Lung (tissue), 12 donors: ENCODE data around the gene NPSR1. TPM values are rescaled to one million over a fixed set of nuclear protein-coding genes. Genes with fewer than 3 reads are reported as not detected.

Source experiments
- ATAC-seq: fragments of 200-7000 bp; cut with Tn5 transposase; one replicate; pipeline ENCODE4 v1.9.1; 2020; ENCODE audit warnings: moderate number of reproducible peaks; ENCODE audit not compliant: insufficient read depth, low FRiP score
- DNase-seq, 3 donors: peaks; one replicate each; pipeline ENCODE4 v3.0.0-alpha.2; 2013 to 2017
- H3K27ac ChIP-seq, 2 donors: one replicate each; pipeline ENCODE4 v1.5.1; 2013; ENCODE audit warnings: mild to moderate bottlenecking in 2 of 2, moderate library complexity in 2 of 2, control low read depth in 1 of 2, inconsistent platforms in 1 of 2, low read depth in 1 of 2, low read length in 1 of 2
- H3K27me3 ChIP-seq, 3 donors: one replicate each; pipeline ENCODE4 v1.5.1; 2013; ENCODE audit warnings: low read length in 2 of 3; ENCODE audit not compliant: control insufficient read depth in 3 of 3, insufficient read depth in 3 of 3
- H3K36me3 ChIP-seq, 4 donors: one replicate each; pipeline ENCODE4 v1.5.1; 2013; ENCODE audit warnings: low read length in 4 of 4, mild to moderate bottlenecking in 1 of 4, moderate library complexity in 1 of 4; ENCODE audit not compliant: control insufficient read depth in 4 of 4, insufficient read depth in 4 of 4
- H3K4me1 ChIP-seq, 5 donors: one replicate each; pipeline ENCODE4 v1.5.1; 2013; ENCODE audit warnings: low read length in 5 of 5, mild to moderate bottlenecking in 2 of 5, moderate library complexity in 1 of 5; ENCODE audit not compliant: control insufficient read depth in 5 of 5, insufficient read depth in 5 of 5
- H3K4me3 ChIP-seq: one replicate; pipeline ENCODE4 v1.5.1; 2013; ENCODE audit warnings: mild to moderate bottlenecking, control low read depth, moderate library complexity
- H3K9ac ChIP-seq, 2 donors: one replicate each; pipeline ENCODE4 v1.5.1; 2013; ENCODE audit warnings: low read length in 2 of 2, control low read depth in 1 of 2; ENCODE audit not compliant: insufficient read depth in 1 of 2
- H3K9me3 ChIP-seq, 4 donors: one replicate each; pipeline ENCODE4 v1.5.1; 2013; ENCODE audit warnings: low read length in 3 of 4, mild to moderate bottlenecking in 1 of 4, moderate library complexity in 1 of 4; ENCODE audit not compliant: control insufficient read depth in 4 of 4, insufficient read depth in 3 of 4
- WGBS, 2 donors: extraction: QIAGEN DNeasy Blood & Tissue Kit; methylation state at CpG; one replicate each; pipeline ENCODE4 v1.1.7; 2013; 5-methylcytosine and 5-hydroxymethylcytosine counted together
- polyA plus RNA-seq, 2 donors: library from polyadenylated mRNA; stranded (reverse); fragments of 200-250 nt; gene quantifications; one replicate each; pipeline ENCODE4 v1.2.1, GENCODE V29; 2013
- total RNA-seq, 2 donors: library from RNA; depleted of rRNA in 1 of 2; stranded (reverse); fragments of >200 nt in 1 of 2; gene quantifications; one replicate each; pipeline ENCODE4 v1.2.1, GENCODE V29; 2014 to 2021
- TF ChIP-seq, protein P1 (sequence below): IDR thresholded peaks from 2 replicates; pipeline ENCODE4 v1.5.1; 2012; ENCODE audit warnings: mild to moderate bottlenecking; ENCODE audit errors: control extremely low read depth, extremely low read depth
- donor health status: control.
- donor health status: control.
- donor health status: Bipolar disorder and iron deficiency.
- donor health status: healthy.
- donor health status: DM: yes; HTN: yes; CAD: no.

NPSR1 gene
- total and polyA plus RNA-seq, 4 donors: not detected

DNA sequence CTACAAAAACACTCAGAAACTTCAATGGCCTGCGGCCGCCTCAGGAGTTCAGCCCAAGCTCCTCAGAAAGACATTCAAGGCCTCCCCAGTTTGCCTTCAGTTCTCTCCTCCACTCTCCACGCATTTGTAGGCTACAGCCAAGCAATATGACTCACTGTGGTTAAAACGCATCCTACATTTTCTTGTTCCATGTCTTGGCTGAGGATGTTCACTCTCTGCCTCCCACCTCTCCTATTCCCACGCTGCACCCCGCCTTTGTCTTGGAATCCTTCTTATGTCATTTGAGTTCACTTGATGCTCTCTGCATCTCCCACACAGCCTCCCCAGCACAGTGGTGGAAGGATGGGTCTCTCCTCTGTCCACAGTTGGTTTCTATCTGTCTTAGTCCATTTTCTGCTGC, 184.8 kb downstream of the NPSR1 start:
- DNase-seq (no peak), ATAC-seq (no peak)
- TF ChIP-seq, protein P1, sequence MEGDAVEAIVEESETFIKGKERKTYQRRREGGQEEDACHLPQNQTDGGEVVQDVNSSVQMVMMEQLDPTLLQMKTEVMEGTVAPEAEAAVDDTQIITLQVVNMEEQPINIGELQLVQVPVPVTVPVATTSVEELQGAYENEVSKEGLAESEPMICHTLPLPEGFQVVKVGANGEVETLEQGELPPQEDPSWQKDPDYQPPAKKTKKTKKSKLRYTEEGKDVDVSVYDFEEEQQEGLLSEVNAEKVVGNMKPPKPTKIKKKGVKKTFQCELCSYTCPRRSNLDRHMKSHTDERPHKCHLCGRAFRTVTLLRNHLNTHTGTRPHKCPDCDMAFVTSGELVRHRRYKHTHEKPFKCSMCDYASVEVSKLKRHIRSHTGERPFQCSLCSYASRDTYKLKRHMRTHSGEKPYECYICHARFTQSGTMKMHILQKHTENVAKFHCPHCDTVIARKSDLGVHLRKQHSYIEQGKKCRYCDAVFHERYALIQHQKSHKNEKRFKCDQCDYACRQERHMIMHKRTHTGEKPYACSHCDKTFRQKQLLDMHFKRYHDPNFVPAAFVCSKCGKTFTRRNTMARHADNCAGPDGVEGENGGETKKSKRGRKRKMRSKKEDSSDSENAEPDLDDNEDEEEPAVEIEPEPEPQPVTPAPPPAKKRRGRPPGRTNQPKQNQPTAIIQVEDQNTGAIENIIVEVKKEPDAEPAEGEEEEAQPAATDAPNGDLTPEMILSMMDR: no peak
- Histone ChIP-seq H3K27ac (no peak overlapping the region), H3K9me3 (peaks cover 0 to 4% (median 0%) of the 10 kb centered on the region in 4 donors), H3K9ac (no peak overlapping the region), H3K4me1 (peaks cover 0 to 5% (median 0%) of the 10 kb centered on the region in 5 donors), H3K27me3 (no peaks in the 10 kb centered on the region), H3K4me3 (no peak overlapping the region), H3K36me3 (no peaks in the 10 kb centered on the region)
- 92 to 93% methylated on average over 6 of the region's 6 CpGs for WGBS, 2 donors

GRCh38 chr7:34844406-34844805, 186.4 kb downstream of the NPSR1 start:
- Histone ChIP-seq H3K4me3 (no peak overlapping the region), H3K4me1 (peaks cover 0 to 5% (median 0%) of the 10 kb centered on the region in 5 donors), H3K27ac (no peak overlapping the region), H3K36me3 (no peaks in the 10 kb centered on the region), H3K9me3 (peaks cover 0 to 2% (median 0%) of the 10 kb centered on the region in 4 donors), H3K9ac (no peak overlapping the region), H3K27me3 (no peaks in the 10 kb centered on the region)
- WGBS, 2 donors: 83 to 86% methylated on average over 1 of the region's 1 CpG
- TF ChIP-seq, protein P1: no peak
- DNase-seq (no peak), ATAC-seq (no peak)

DNA sequence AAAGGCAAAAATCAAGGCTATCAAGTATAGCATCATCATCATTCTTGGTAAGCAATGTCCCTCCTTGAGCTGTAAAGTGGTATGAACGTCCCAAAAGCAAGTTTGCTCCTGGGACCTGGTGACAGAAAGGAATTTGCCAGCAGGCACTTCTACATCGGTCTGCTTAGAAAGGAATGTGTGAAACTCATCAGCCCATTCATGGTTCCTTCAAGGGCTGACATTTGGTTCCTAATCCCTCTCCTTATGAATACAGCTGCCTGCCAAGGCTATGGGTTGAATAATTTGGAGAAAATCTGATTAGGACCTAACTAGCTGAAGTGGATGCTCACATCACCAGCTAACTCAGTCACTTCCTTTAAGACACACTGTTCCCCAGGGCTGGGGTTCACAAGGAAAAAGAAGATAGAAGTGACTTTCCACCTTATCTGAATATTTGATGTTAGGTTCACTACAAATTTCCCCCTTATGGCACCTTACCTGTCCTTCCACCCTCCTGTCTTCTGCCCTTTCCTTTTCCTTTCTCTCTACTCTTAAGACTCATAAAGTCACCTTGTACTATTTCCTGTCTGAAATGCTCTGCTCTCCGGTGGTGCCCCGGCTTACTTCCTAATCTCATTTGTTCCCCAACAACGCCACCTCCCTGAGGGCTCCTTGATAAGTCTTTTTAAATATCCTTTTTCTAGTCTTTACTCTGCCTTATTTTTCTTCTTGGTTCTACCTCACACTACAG, 187.1 kb downstream of the NPSR1 start:
- Histone ChIP-seq H3K27ac (no peak overlapping the region), H3K4me1 (peaks cover 0 to 5% (median 0%) of the 10 kb centered on the region in 5 donors), H3K9me3 (peaks cover 0 to 2% (median 0%) of the 10 kb centered on the region in 4 donors), H3K27me3 (no peaks in the 10 kb centered on the region), H3K4me3 (no peak overlapping the region), H3K36me3 (no peaks in the 10 kb centered on the region), H3K9ac (no peak overlapping the region)
- TF ChIP-seq, protein P1: no peak
- ATAC-seq (no peak), DNase-seq (peak in 1 of 3 donors; percentile 8)
- WGBS, 2 donors: 25 to 36% methylated on average over 5 of the region's 5 CpGs
